Measurements from ENCODE around the gene FN3K. TPM values are rescaled to one million over a fixed set of nuclear protein-coding genes. Genes with fewer than 3 reads are reported as not detected.
A peak's percentile ranks its signal among the peaks of the same experiment; 100 is the strongest.

The FN3K gene
- total and polyA plus RNA-seq, 2 of the 13 experiments (the other 11 are each of a cell fraction or from before 2014, with no cell fraction given): 3.5 to 12.2 TPM

- TF ChIP-seq NFYC (CRISPR knock-in tag; IDR thresholded peaks at IDR 0.05): no peak
- no peak for TF ChIP-seq ZSCAN9 (CRISPR knock-in tag; IDR thresholded peaks at IDR 0.05; ENCODE audit: borderline replicate concordance)
- no peak for TF ChIP-seq ARNT2 (CRISPR knock-in tag; IDR thresholded peaks at IDR 0.05; ENCODE audit: low read depth)
- TF ChIP-seq GABPB1 (CRISPR knock-in tag; IDR thresholded peaks at IDR 0.05): peak; percentile 7; the same call in 1 of the 2 replicates
- TF ChIP-seq ZBTB26 (CRISPR knock-in tag; IDR thresholded peaks at IDR 0.05; ENCODE audit: borderline replicate concordance): no peak
- TF ChIP-seq TEAD3 (CRISPR knock-in tag; optimal IDR thresholded peaks at IDR 0.05; ENCODE audit: borderline replicate concordance): no peak
- TF ChIP-seq HNRNPH1 (optimal IDR thresholded peaks at IDR 0.05; ENCODE audit: low read depth, low read length): no peak
- TF ChIP-seq ZEB1 (IDR thresholded peaks at IDR 0.05; ENCODE audit: insufficient replicate concordance, low read depth): no peak
- no peak for TF ChIP-seq ZSCAN21 (CRISPR knock-in tag; IDR thresholded peaks at IDR 0.05; ENCODE audit: borderline replicate concordance)
- TF ChIP-seq ZNF720 (CRISPR knock-in tag; IDR thresholded peaks at IDR 0.05): no peak
- no peak for TF ChIP-seq MAFG (CRISPR knock-in tag; IDR thresholded peaks at IDR 0.05)
- TF ChIP-seq, protein P1, sequence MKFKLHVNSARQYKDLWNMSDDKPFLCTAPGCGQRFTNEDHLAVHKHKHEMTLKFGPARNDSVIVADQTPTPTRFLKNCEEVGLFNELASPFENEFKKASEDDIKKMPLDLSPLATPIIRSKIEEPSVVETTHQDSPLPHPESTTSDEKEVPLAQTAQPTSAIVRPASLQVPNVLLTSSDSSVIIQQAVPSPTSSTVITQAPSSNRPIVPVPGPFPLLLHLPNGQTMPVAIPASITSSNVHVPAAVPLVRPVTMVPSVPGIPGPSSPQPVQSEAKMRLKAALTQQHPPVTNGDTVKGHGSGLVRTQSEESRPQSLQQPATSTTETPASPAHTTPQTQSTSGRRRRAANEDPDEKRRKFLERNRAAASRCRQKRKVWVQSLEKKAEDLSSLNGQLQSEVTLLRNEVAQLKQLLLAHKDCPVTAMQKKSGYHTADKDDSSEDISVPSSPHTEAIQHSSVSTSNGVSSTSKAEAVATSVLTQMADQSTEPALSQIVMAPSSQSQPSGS (CRISPR knock-in tag; IDR thresholded peaks at IDR 0.05): no peak
- TF ChIP-seq ZKSCAN1 (IDR thresholded peaks at IDR 0.05; ENCODE audit: low read length): no peak
- TF ChIP-seq, protein P2, sequence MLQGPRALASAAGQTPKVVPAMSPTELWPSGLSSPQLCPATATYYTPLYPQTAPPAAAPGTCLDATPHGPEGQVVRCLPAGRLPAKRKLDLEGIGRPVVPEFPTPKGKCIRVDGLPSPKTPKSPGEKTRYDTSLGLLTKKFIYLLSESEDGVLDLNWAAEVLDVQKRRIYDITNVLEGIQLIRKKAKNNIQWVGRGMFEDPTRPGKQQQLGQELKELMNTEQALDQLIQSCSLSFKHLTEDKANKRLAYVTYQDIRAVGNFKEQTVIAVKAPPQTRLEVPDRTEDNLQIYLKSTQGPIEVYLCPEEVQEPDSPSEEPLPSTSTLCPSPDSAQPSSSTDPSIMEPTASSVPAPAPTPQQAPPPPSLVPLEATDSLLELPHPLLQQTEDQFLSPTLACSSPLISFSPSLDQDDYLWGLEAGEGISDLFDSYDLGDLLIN (CRISPR knock-in tag; IDR thresholded peaks at IDR 0.05; ENCODE audit: borderline replicate concordance): no peak
- peak; percentile 28 for TF ChIP-seq ZFY (CRISPR knock-in tag; IDR thresholded peaks at IDR 0.05)
- peak; percentile 3; the same call in 1 of the 2 replicates for TF ChIP-seq ZBTB38 (CRISPR knock-in tag; IDR thresholded peaks at IDR 0.05)
- no peak for TF ChIP-seq MXI1 (IDR thresholded peaks at IDR 0.05; ENCODE audit: borderline replicate concordance, low read depth, low read length)
- TF ChIP-seq TBX3 (IDR thresholded peaks at IDR 0.05; ENCODE audit: borderline replicate concordance): no peak
- TF ChIP-seq, protein P3, sequence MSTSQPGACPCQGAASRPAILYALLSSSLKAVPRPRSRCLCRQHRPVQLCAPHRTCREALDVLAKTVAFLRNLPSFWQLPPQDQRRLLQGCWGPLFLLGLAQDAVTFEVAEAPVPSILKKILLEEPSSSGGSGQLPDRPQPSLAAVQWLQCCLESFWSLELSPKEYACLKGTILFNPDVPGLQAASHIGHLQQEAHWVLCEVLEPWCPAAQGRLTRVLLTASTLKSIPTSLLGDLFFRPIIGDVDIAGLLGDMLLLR (CRISPR knock-in tag; IDR thresholded peaks at IDR 0.05): no peak
- TF ChIP-seq, protein P4, sequence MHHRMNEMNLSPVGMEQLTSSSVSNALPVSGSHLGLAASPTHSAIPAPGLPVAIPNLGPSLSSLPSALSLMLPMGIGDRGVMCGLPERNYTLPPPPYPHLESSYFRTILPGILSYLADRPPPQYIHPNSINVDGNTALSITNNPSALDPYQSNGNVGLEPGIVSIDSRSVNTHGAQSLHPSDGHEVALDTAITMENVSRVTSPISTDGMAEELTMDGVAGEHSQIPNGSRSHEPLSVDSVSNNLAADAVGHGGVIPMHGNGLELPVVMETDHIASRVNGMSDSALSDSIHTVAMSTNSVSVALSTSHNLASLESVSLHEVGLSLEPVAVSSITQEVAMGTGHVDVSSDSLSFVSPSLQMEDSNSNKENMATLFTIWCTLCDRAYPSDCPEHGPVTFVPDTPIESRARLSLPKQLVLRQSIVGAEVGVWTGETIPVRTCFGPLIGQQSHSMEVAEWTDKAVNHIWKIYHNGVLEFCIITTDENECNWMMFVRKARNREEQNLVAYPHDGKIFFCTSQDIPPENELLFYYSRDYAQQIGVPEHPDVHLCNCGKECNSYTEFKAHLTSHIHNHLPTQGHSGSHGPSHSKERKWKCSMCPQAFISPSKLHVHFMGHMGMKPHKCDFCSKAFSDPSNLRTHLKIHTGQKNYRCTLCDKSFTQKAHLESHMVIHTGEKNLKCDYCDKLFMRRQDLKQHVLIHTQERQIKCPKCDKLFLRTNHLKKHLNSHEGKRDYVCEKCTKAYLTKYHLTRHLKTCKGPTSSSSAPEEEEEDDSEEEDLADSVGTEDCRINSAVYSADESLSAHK (CRISPR knock-in tag; IDR thresholded peaks at IDR 0.05; ENCODE audit: borderline replicate concordance): no peak
- no peak for TF ChIP-seq ZNF841 (CRISPR knock-in tag; IDR thresholded peaks at IDR 0.05; ENCODE audit: borderline replicate concordance)
- no peak for TF ChIP-seq ZFYVE20 (CRISPR knock-in tag; IDR thresholded peaks at IDR 0.05; ENCODE audit: borderline replicate concordance, low read depth)
Measured at GRCh38 chr17:82736511-82737185, 1.2 kb downstream of the FN3K start (continued).
